Activated CD8-positive, alpha-beta memory T cell treated with anti-CD3 and anti-CD28 coated beads for 24 hours (primary cell): ENCODE data around the gene PLPP2.

Experiments used
- DNase-seq: peaks from one replicate; pipeline ENCODE4 v3.0.0-alpha.2; 2020

PLPP2 gene

GRCh38 chr19:313988-314815 is 23.0 kb upstream of the PLPP2 start:
- no peak for DNase-seq

GRCh38 chr19:313169-313987 is 22.2 kb upstream of the PLPP2 start:
- DNase-seq, result no peak

- no peak for DNase-seq
Observed at GRCh38 chr19:311813-312261, 20.6 kb upstream of the PLPP2 start.

- DNase-seq, result no peak
Observed at GRCh38 chr19:310781-311496, 19.7 kb upstream of the PLPP2 start.

- no peak for DNase-seq
Observed at GRCh38 chr19:310141-310651, 19.0 kb upstream of the PLPP2 start.

DNA sequence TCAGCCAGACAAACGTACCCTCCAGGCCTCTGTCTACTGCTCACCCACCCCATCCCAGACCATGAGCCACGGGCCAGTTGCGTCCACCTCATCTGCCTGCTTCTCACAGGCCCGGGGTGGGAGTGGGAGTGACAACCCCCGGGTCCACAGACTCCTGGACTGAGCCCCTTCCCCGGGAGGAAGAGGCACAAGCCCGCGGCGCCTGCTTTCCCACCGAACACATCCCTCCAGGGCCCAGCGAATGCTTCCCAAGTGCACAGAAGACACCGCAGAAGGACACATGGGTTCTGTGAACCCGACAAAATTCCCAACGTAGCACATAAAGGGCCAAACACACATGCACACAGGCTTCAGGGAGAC is 18.0 kb upstream of the PLPP2 start:
- DNase-seq, result no peak

GRCh38 chr19:308471-309205 is 17.4 kb upstream of the PLPP2 start:
- no peak for DNase-seq

GRCh38 chr19:307793-308420 is 16.7 kb upstream of the PLPP2 start:
- DNase-seq, result no peak

DNA sequence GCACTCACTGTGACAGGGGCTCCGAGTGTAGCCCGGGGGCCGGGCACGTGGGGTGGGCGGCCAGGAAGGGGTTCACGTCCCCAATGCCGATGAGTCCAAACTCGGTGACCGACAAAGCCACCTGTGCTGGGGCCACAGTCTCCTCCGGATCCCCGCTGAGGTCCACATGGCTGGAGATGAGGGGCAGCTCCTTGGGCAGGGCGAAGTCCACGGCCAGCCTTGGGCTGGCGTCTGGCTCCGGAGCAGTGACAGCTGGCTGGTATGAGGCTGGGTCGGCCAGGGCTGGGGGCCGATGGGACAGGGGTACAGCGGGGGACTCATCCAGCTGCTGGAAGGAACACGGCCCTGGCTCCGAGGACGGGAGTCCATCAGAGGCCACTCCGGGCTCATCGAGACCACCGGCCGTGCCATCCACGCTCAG is 15.9 kb upstream of the PLPP2 start:
- no peak for DNase-seq

GRCh38 chr19:306151-306900 is 15.1 kb upstream of the PLPP2 start:
- no peak for DNase-seq

- DNase-seq, result no peak
Observed at GRCh38 chr19:305240-306150, 14.3 kb upstream of the PLPP2 start.

DNA sequence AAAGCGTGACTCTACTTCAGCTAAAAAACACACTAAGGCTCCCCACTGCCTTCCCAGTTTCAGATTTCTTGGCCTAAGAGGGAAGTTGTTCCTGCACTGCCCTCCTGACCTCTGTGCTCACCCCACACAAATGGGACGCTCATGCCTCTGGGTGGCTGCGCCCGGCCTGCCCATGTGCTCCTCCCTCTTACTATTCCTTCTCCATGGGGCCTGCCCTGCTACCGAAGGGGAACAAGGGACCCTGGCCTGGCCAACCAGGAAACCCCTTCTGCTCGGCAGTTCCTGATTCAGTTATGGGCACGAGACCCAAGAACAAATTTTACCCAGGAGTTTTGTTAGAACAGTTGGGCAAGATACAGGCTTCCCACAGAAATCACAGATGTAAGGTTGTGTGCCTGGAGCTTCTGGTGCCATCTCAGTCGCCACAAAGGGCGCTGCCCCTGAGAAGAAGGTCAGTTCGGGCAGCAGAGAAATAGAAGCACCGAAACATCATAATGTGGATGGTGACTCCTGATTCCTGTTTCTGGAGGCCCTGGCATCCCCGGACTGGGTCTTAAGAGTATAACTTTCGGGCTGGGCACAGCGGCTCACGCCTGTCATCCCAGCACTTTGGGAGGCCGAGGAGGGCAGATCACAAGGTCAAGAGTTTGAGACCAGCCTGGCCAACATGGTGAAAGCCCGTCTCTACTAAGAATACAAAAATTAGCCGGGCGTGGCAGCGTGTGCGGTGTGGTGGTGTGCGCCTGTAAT is 5.4 kb upstream of the PLPP2 start:
- DNase-seq, result no peak

DNA sequence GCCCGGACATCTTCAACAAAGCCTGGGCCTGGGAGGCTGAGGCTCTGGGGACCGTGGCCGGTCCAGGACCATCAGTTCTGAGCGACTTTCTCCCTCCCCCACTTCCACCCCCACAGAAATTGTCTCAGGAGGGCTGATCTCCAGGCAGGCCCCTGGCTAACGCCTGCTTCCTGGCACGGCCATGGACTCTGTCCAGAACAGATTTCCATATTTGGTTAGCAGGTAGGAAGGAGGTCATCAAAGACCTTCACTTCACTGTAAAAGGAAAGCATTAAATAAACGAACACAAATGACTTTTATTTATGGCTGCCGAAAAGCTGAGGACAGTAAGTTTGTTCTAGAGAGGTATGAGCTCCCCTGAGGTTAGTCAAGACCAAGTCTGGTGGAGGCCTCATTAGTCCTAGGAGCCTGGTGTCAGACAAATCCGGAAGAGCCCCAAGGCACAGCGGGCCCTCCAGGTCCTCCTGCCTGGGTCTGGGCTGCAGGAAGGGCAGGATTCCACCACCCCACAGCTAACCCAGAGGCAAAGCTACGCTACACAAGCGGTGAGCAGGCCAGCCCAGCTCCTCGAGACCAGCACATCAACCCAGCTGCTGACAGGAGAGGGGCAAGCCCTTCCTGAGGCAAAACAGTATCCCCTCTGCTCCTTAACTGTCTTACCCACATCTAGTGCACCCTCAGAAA is 4.6 kb upstream of the PLPP2 start:
- DNase-seq, result no peak

DNA sequence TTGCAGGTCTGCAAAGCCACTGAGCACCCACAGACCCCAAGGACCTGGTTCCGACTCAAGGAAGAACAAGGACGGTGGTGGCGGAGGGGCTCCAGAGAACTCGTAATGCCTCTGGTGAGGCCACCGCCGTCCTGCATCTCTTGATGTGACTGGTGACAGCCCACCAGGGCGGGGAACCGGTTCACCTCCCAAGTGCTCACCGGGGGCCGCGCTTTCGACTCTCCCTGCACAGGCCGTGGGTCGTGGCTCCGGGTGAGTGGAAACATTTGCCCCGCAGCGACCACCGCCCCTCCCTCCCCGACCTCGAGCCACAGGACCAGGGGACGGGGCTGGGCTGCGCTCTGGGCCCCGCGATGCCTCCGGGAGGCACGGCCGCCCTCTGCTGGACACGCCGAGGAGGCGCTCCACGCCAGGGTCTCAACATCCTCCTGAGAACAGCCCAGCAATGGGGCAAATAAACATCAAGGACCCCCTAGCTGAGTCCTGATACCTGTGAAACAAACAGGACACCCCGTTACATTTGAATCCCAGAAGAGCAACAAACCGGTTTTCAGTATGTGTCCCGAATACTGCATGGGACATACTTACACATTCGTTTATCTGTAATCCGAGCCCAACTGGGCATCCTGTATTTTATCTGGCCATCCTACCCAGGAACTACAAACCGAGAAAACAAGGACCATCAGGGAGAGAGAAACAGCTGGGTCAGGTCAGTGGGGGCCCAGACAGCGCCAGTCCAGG is 3.9 kb upstream of the PLPP2 start:
- peak; percentile 81 for DNase-seq

- DNase-seq, result no peak
Observed at GRCh38 chr19:294341-294945, 3.2 kb upstream of the PLPP2 start.

- DNase-seq, result no peak
Observed at GRCh38 chr19:293436-294110, 2.4 kb upstream of the PLPP2 start.

GRCh38 chr19:292951-293350 is 1.7 kb upstream of the PLPP2 start:
- no peak for DNase-seq
